Measurements from ENCODE around the gene KCNG4.

DNA sequence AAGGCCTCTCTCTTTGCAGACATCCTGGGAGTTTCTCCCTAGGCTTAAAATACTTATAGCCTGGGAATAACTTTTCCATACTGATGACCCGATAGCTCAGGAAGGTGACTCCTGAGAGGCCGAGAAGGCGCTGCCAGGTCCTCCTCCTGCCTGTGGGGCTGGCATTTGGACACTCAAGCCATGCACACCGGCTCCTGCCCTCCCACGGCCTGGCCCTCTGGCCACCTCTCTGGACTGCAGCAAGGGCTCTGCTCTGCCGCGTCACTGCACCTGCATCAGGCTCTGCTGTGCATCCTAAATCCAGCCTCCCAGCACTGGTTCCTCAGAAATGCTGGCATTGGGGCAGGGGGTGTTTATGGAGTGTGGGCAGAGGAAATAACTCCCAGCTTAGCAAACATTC lies 14.2 kb downstream of the KCNG4 start:
- TF ChIP-seq, protein P1, sequence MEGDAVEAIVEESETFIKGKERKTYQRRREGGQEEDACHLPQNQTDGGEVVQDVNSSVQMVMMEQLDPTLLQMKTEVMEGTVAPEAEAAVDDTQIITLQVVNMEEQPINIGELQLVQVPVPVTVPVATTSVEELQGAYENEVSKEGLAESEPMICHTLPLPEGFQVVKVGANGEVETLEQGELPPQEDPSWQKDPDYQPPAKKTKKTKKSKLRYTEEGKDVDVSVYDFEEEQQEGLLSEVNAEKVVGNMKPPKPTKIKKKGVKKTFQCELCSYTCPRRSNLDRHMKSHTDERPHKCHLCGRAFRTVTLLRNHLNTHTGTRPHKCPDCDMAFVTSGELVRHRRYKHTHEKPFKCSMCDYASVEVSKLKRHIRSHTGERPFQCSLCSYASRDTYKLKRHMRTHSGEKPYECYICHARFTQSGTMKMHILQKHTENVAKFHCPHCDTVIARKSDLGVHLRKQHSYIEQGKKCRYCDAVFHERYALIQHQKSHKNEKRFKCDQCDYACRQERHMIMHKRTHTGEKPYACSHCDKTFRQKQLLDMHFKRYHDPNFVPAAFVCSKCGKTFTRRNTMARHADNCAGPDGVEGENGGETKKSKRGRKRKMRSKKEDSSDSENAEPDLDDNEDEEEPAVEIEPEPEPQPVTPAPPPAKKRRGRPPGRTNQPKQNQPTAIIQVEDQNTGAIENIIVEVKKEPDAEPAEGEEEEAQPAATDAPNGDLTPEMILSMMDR (IDR thresholded peaks at IDR 0.05) = no peak
- no peak for TF ChIP-seq POLR2A (IDR thresholded peaks at IDR 0.05)
